Muscle of back (tissue), 11 donors: ENCODE results near the gene ELFN2. TPM values are rescaled to one million over a fixed set of nuclear protein-coding genes. Genes with fewer than 3 reads are reported as not detected.

Source experiments
- DNase-seq, 3 donors: peaks; one replicate each; pipeline versions ENCODE4 v3.0.0 to v3.0.0-alpha.2; 2013
- polyA plus RNA-seq, 10 donors: library from polyadenylated mRNA; unstranded; fragments of 120-200 nt; gene quantifications; one replicate each; pipeline ENCODE4 v1.2.1, GENCODE V29; 2013; ENCODE audit not compliant: insufficient read length in 10 of 10

The ELFN2 gene
- polyA plus RNA-seq, 10 donors, result 0.70 to 3.3 (median 1.3) TPM

GRCh38 chr22:37454857-37455686, 27.8 kb upstream of the ELFN2 start:
- peak in 1 of 3 donors; percentile 73 for DNase-seq

GRCh38 chr22:37453696-37454095, 26.4 kb upstream of the ELFN2 start:
- no peak for DNase-seq

GRCh38 chr22:37451218-37451617, 23.9 kb upstream of the ELFN2 start:
- DNase-seq, result no peak

- DNase-seq, result no peak
These were observed 22.2 kb upstream of the ELFN2 start for GRCh38 chr22:37449331-37450001.

GRCh38 chr22:37448516-37449127, 21.3 kb upstream of the ELFN2 start:
- DNase-seq, result no peak

- DNase-seq, result no peak
These were observed 18.2 kb upstream of the ELFN2 start for GRCh38 chr22:37445501-37445900.

- DNase-seq, result no peak
These were observed 16.7 kb upstream of the ELFN2 start for GRCh38 chr22:37443977-37444376.

GRCh38 chr22:37443086-37443485, 15.8 kb upstream of the ELFN2 start:
- no peak for DNase-seq

- DNase-seq, result no peak
These were observed 15.3 kb upstream of the ELFN2 start for GRCh38 chr22:37442537-37442936.

- DNase-seq, result no peak
These were observed 14.9 kb upstream of the ELFN2 start for GRCh38 chr22:37442135-37442534.

- DNase-seq, result no peak
These were observed 13.6 kb upstream of the ELFN2 start for GRCh38 chr22:37440875-37441274.

GRCh38 chr22:37439347-37439746, 12.1 kb upstream of the ELFN2 start:
- DNase-seq, result no peak

- DNase-seq, result no peak
These were observed 8.8 kb upstream of the ELFN2 start for GRCh38 chr22:37435970-37436603.

GRCh38 chr22:37433786-37434185, 6.5 kb upstream of the ELFN2 start:
- peak in 1 of 3 donors; percentile 51 for DNase-seq

- no peak for DNase-seq
These were observed 5.4 kb upstream of the ELFN2 start for GRCh38 chr22:37432708-37433054.

- DNase-seq, result peak in 1 of 3 donors; percentile 98
These were observed 4.8 kb upstream of the ELFN2 start for GRCh38 chr22:37431801-37432707.

GRCh38 chr22:37431366-37431765, 4.1 kb upstream of the ELFN2 start:
- no peak for DNase-seq

GRCh38 chr22:37430941-37431340, 3.7 kb upstream of the ELFN2 start:
- no peak for DNase-seq

- DNase-seq, result peak in 1 of 3 donors; percentile 75
These were observed 1.6 kb upstream of the ELFN2 start for GRCh38 chr22:37428649-37429586.
